Activated CD8-positive, alpha-beta memory T cell treated with anti-CD3 and anti-CD28 coated beads for 36 hours (primary cell): ENCODE data around the gene MCAM. TPM values are rescaled to one million over a fixed set of nuclear protein-coding genes. Genes with fewer than 3 reads are reported as not detected.

Experiments used
- CTCF ChIA-PET: fragments of 350-600 bp; sonication (Branson Sonifier 250); formaldehyde crosslinking; loops from one replicate; lab custom pipeline; 2021; ENCODE audit warnings: antibody characterized with exemption; lab: Charles Lee
- POLR2A ChIA-PET: fragments of 350-600 bp; sonication (Branson Sonifier 250); formaldehyde crosslinking; loops from one replicate; lab custom pipeline; 2021; ENCODE audit warnings: antibody characterized with exemption; lab: Charles Lee
- total RNA-seq, 2 experiments: library from RNA; stranded (reverse); gene quantifications; one replicate each; pipeline ENCODE4 v1.2.3, GENCODE V29; 2021

Gene MCAM
- total RNA-seq, 2 experiments from 2014 or later, result 4.6 to 4.8 TPM

GRCh38 chr11:119350302-119350701, 33.4 kb upstream of the MCAM start:
- POLR2A ChIA-PET, result no interaction called here
- CTCF ChIA-PET, result interaction anchor here (1.0 to 1.4 kb wide), 2 partner anchors 10 to 27 kb away, joined by 3 to 4 read pairs; no protein-coding TSS in a partner anchor

DNA sequence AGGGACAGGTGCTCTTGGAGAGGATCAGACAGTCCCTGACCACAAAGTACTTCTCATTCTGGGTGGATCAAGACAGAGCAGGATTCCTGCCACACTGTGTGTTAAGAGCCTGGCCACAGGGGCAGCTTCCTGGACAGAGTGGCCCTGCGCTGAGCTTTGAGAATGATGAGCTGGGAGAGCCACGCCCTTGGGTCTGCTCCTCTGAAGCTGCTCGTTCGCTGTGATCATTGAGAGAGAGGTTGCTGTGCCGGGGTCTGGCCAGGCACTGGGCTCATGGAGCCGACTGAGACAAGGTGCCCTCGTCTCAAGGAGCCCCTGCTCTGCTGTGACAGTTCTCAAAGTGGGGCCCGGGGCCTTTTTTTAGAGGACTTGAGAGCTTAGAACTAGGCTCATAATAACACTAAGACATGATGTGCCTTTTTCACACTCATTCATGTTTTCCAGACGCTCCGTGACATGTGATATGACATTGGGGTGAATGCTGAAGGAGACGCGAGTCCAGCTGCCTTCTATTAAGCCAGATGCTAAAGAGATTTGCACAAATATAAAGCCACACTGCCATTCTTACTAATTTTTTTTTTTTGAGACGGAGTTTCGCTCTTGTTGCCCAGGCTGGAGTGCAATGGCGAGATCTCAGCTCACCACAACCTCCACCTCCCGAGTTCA, 31.1 kb upstream of the MCAM start:
- POLR2A ChIA-PET, result no interaction called here
- CTCF ChIA-PET, result interaction anchor here (1.0 to 1.7 kb wide), 2 partner anchors 8 to 10 kb away, joined by 3 to 6 read pairs; no protein-coding TSS in a partner anchor

DNA sequence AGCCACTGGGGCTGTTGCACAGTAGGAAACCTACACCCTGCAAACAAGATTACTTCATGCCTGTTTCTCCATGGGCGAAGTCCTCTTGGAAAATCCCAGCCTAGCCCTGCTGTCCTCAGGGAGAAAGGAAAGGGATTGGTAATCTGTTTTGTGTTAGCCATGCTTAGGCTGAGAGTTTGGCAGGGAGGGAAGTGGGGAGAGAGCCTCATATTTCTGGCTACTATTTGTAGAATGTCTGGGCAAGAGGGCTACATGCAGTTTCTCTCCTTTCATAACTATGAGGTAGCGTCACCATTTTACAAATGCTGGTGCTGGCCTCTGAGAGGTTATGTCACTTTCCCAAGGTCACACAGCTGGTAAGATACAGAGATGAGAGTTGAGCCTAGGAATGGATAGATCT, 30.3 kb upstream of the MCAM start:
- POLR2A ChIA-PET, result no interaction called here

DNA sequence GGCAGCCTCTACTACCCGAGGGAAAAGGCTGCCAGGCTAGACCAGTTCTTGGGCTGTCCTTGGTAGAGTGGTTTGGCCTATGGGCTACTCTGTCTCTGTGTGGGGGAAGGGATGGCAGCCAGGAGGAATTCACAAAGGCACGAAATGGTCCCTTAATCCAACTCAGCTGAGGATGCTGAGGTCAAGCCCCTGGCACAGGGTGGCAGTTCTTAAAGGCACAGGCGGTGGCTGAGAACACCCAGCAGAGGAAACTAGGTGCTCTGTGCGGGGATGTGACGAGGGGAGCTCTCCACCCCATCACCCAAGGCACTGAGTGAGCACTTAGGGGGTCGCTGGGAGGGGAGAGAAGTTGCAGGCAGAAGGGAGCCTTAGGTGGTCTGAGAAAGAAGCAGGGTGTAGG, 29.7 kb upstream of the MCAM start, which contains the start of gene MFRP:
TSS of gene MFRP (minus strand) at position 101 of the 400 bp plus-strand sequence. CDS start 192 bp downstream, outside the sequence.
- ChIA-PET POLR2A (no interaction called here), CTCF (no interaction called here)

More for the DNA sequence above, 30.3 kb upstream of the MCAM start:
- CTCF ChIA-PET, result interaction anchor here (1.0 kb wide), 1 partner anchor 9 kb away, joined by 3 read pairs; no protein-coding TSS in a partner anchor

- ChIA-PET POLR2A (no interaction called here), CTCF (no interaction called here)
Observed at GRCh38 chr11:119345685-119346084, 28.8 kb upstream of the MCAM start.

GRCh38 chr11:119344291-119345010, 27.5 kb upstream of the MCAM start:
- ChIA-PET CTCF (interaction anchor here (0.8 to 1.1 kb wide), 2 partner anchors 9 to 37 kb away, joined by 3 read pairs; no protein-coding TSS in a partner anchor), POLR2A (no interaction called here)

DNA sequence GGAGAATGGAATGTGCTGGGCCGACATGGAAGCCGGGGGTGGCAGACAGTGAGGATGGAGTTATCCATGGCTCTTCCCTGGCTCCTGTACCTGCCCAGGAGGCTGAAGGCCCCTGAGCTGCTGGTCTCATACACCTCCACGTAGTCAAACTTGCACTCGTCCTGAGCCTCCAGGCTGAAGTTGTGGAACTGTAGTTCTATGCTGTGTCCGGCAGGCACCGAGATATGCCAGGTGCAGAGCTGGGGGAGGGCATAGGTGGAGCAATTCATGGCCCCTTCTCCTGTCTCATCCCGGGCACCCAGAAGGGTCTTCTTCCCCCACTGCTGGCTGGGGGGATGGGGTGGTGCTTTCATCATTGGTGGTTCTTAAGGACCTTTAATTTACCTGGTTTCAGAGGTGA, 26.8 kb upstream of the MCAM start:
- ChIA-PET POLR2A (no interaction called here), CTCF (interaction anchor here (1.1 to 1.5 kb wide), 2 partner anchors 30 to 37 kb away, joined by 3 to 4 read pairs; no protein-coding TSS in a partner anchor)

GRCh38 chr11:119342362-119343130, 25.6 kb upstream of the MCAM start:
- POLR2A ChIA-PET, result no interaction called here
- CTCF ChIA-PET, result interaction anchor here (0.8 to 1.6 kb wide), 4 partner anchors 14 to 132 kb away, joined by 3 to 8 read pairs (median 4); partner anchors contain the start of gene USP2

GRCh38 chr11:119342023-119342300, 25.0 kb upstream of the MCAM start:
- POLR2A ChIA-PET, result no interaction called here
- CTCF ChIA-PET, result interaction anchor here (0.8 to 1.6 kb wide), 3 partner anchors 32 to 133 kb away, joined by 3 to 8 read pairs (median 4); partner anchors contain the start of gene USP2

DNA sequence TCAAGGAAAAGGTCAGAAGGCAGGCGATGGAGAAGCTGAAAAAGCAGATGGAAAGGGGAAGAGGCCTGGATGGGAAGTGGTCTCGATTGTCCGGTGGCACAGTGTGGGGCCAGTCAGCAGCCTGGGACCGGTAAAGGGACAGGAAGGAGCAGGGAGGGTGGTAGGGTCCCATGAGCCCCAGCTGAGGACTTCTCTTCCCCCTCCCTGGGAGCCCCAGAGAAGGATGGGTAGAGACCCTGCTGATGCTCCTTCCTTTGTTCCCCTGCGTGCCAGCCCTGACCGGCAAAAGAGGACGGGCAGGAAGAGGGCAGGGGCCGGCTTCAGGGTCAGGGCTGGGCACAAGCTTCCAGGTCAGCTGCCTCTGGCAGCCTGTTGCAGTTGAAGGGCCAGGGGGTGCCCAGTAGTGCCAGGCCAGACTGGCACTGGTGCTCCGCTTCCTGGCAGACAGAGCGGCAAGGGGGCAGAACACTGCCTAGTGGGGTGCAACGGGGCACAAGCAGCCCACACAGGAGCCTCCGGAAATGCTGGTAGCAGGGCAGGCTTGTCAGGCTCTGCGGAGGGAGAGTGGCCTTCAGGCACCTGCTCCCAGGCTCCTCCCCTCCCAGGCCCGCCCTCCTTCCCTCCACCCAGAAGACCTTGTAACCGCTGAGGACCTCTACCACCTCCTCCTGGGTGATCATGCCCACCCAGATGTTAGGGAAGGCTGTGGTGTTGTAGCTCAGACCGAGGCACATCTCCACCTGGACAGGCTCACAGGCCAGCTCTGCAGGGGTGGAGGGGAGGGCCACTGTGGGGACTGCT, 24.5 kb upstream of the MCAM start:
- CTCF ChIA-PET, result interaction anchor here (0.7 to 11.0 kb wide), 6 partner anchors 15 to 133 kb away, joined by 3 to 122 read pairs (median 6); partner anchors contain the start of gene USP2
- POLR2A ChIA-PET, result no interaction called here

GRCh38 chr11:119340335-119341221, 23.6 kb upstream of the MCAM start, which contains the start of gene C1QTNF5:
TSS of gene C1QTNF5 (minus strand) at chr11:119340883. CDS start at chr11:119340397, 486 bp downstream.
- POLR2A ChIA-PET, result no interaction called here

DNA sequence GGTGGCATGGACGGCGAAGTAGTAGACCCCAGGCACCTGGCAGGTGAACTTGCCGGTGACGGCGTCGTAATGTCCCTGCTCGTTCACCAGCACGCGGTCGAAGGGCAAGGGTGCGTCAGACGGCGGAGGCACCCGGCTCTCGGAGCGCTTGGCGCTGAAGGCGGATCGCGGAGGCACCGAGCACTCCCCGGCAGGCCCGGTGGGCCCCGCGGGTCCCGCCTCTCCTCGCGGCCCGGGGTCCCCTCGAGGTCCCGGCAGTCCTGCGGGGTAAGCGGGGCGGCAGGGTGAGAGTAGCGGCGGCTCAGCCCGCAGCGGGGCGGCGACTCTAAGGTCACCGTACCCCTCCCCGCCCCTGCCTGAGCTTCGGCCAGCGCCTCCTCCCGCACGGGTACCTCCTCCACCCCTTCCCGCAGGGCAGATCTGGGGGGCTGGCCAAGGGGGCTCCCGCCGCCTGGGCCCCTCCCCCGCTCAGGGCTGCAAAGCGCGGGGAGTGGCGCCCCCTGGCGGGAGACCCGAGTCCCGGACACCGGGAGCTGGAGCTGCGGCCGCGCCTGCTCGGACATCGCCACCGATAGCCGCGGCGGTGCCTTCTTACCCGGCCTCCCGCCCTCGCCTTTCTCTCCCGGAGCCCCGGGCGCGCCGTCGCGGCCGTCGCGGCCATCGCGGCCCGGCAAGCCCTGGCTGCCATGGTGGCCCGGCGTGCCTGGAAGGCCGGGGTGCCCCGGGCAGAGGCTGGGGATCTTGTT, 22.8 kb upstream of the MCAM start:
- ChIA-PET CTCF (interaction anchor here (0.6 to 11.0 kb wide), 10 partner anchors 11 to 272 kb away, joined by 3 to 122 read pairs (median 4); partner anchors contain the start of gene VPS11), POLR2A (no interaction called here)

More at GRCh38 chr11:119340335-119341221, 23.6 kb upstream of the MCAM start, which contains the start of gene C1QTNF5:
- CTCF ChIA-PET, result interaction anchor here (0.6 to 11.0 kb wide), 13 partner anchors 10 to 273 kb away, joined by 3 to 122 read pairs (median 3); partner anchors contain the start of genes USP2 and VPS11

GRCh38 chr11:119338965-119339588, 22.1 kb upstream of the MCAM start:
- ChIA-PET CTCF (interaction anchor here (0.8 to 11.0 kb wide), 16 partner anchors 10 to 175 kb away, joined by 3 to 122 read pairs (median 4); partner anchors contain the start of genes MCAM, NLRX1 and USP2), POLR2A (interaction anchor here (0.6 to 0.8 kb wide), 2 partner anchors 12 to 265 kb away, joined by 4 to 9 read pairs; no protein-coding TSS in a partner anchor)

GRCh38 chr11:119338318-119338890, 21.5 kb upstream of the MCAM start:
- POLR2A ChIA-PET, result interaction anchor here (0.6 to 1.0 kb wide), 4 partner anchors 12 to 547 kb away, joined by 4 to 9 read pairs (median 6); partner anchors contain the start of gene DDX6
- CTCF ChIA-PET, result interaction anchor here (0.6 to 11.0 kb wide), 22 partner anchors 9 to 184 kb away, joined by 3 to 122 read pairs (median 4); partner anchors contain the start of genes MCAM, NLRX1 and USP2
